Activated naive CD4-positive, alpha-beta T cell treated with anti-CD3 and anti-CD28 coated beads for 36 hours (primary cell): ENCODE results near the gene EHMT1. TPM values are rescaled to one million over a fixed set of nuclear protein-coding genes. Genes with fewer than 3 reads are reported as not detected.
A peak's percentile ranks its signal among the peaks of the same experiment; 100 is the strongest.

ENCODE experiments used
- CTCF ChIA-PET: fragments of 350-600 bp; sonication (Branson Sonifier 250); formaldehyde crosslinking; loops from one replicate; lab custom pipeline; 2021; ENCODE audit warnings: antibody characterized with exemption; lab: Charles Lee
- DNase-seq: peaks from one replicate; pipeline ENCODE4 v3.0.0-alpha.2; 2020
- H3K27ac Mint-ChIP-seq: one replicate; pipeline ENCODE4 v1.8.0; 2021; ENCODE audit warnings: mild to moderate bottlenecking, mixed read lengths
- H3K27me3 Mint-ChIP-seq: one replicate; pipeline ENCODE4 v1.8.0; 2021; ENCODE audit warnings: low read depth, mixed read lengths
- H3K36me3 Mint-ChIP-seq: one replicate; pipeline ENCODE4 v1.8.0; 2021; ENCODE audit warnings: low read depth, mixed read lengths
- H3K4me1 Mint-ChIP-seq: one replicate; pipeline ENCODE4 v1.8.0; 2021; ENCODE audit warnings: low read depth, mixed read lengths
- H3K4me3 Mint-ChIP-seq: one replicate; pipeline ENCODE4 v1.8.0; 2021; ENCODE audit warnings: mild to moderate bottlenecking, moderate library complexity, mixed read lengths
- H3K9me3 Mint-ChIP-seq: one replicate; pipeline ENCODE4 v1.8.0; 2021; ENCODE audit warnings: mixed read lengths
- intact Hi-C: fragments of 100-400 bp; cut with micrococcal nuclease; formaldehyde crosslinking; loops from one replicate; pipeline ENCODE4 v1.15.1; 2023
- total RNA-seq, 2 experiments: library from RNA; stranded (reverse); gene quantifications; one replicate each; pipeline ENCODE4 v1.2.3, GENCODE V29; 2021

The EHMT1 gene
- total RNA-seq, 2 experiments from 2014 or later, result 57.9 to 59.0 TPM

GRCh38 chr9:137751616-137752015, 132.8 kb downstream of the EHMT1 start:
- no peaks in the 10 kb centered on the region for H3K27me3 Mint-ChIP-seq
- H3K9me3 Mint-ChIP-seq, result peaks cover 8% of the 10 kb centered on the region
- intact Hi-C loops, result no loop called here
- CTCF ChIA-PET, result no interaction called here
- H3K27ac Mint-ChIP-seq, result no peak overlapping the region
- no peak overlapping the region for H3K4me3 Mint-ChIP-seq
- DNase-seq, result no peak
- peaks cover 38% of the 10 kb centered on the region for H3K36me3 Mint-ChIP-seq
- H3K4me1 Mint-ChIP-seq, result no peaks in the 10 kb centered on the region

GRCh38 chr9:137752426-137752825, 133.6 kb downstream of the EHMT1 start:
- Mint-ChIP-seq H3K27ac (no peak overlapping the region), H3K9me3 (peaks cover 8% of the 10 kb centered on the region), H3K4me1 (peaks cover 6% of the 10 kb centered on the region), H3K27me3 (no peaks in the 10 kb centered on the region), H3K4me3 (no peak overlapping the region), H3K36me3 (peaks cover 42% of the 10 kb centered on the region)
- no peak for DNase-seq
- intact Hi-C loops, result no loop called here
- CTCF ChIA-PET, result no interaction called here

GRCh38 chr9:137753192-137753765, 134.5 kb downstream of the EHMT1 start:
- no peak overlapping the region for H3K4me3 Mint-ChIP-seq
- H3K27ac Mint-ChIP-seq, result no peak overlapping the region
- intact Hi-C loops, result no loop called here
- peaks cover 8% of the 10 kb centered on the region for H3K9me3 Mint-ChIP-seq
- no peak for DNase-seq
- CTCF ChIA-PET, result no interaction called here
- peaks cover 13% of the 10 kb centered on the region for H3K4me1 Mint-ChIP-seq
- H3K27me3 Mint-ChIP-seq, result no peaks in the 10 kb centered on the region
- H3K36me3 Mint-ChIP-seq, result peaks cover 48% of the 10 kb centered on the region

GRCh38 chr9:137755261-137755927, 136.6 kb downstream of the EHMT1 start:
- H3K36me3 Mint-ChIP-seq, result peaks cover 60% of the 10 kb centered on the region
- CTCF ChIA-PET, result no interaction called here
- intact Hi-C loops, result no loop called here
- no peak overlapping the region for H3K27ac Mint-ChIP-seq
- H3K27me3 Mint-ChIP-seq, result no peaks in the 10 kb centered on the region
- H3K4me3 Mint-ChIP-seq, result no peak overlapping the region
- peaks cover 21% of the 10 kb centered on the region for H3K4me1 Mint-ChIP-seq
- H3K9me3 Mint-ChIP-seq, result peaks cover 8% of the 10 kb centered on the region
- no peak for DNase-seq

- H3K27ac Mint-ChIP-seq, result peak overlapping the region; percentile 15
Observed at GRCh38 chr9:137756045-137756744, 137.4 kb downstream of the EHMT1 start.

GRCh38 chr9:137757139-137757538, 138.3 kb downstream of the EHMT1 start:
- H3K36me3 Mint-ChIP-seq, result peaks cover 56% of the 10 kb centered on the region
- DNase-seq, result no peak
- H3K4me1 Mint-ChIP-seq, result peaks cover 34% of the 10 kb centered on the region
- H3K27me3 Mint-ChIP-seq, result no peaks in the 10 kb centered on the region
- CTCF ChIA-PET, result no interaction called here
- no peak overlapping the region for H3K4me3 Mint-ChIP-seq
- peaks cover 8% of the 10 kb centered on the region for H3K9me3 Mint-ChIP-seq
- intact Hi-C loops, result no loop called here
- peak overlapping the region; percentile 13 for H3K27ac Mint-ChIP-seq

More at GRCh38 chr9:137756045-137756744, 137.4 kb downstream of the EHMT1 start:
- H3K9me3 Mint-ChIP-seq, result peaks cover 8% of the 10 kb centered on the region
- no peak for DNase-seq
- H3K4me1 Mint-ChIP-seq, result peaks cover 28% of the 10 kb centered on the region
- H3K36me3 Mint-ChIP-seq, result peaks cover 57% of the 10 kb centered on the region
- CTCF ChIA-PET, result no interaction called here
- no peak overlapping the region for H3K4me3 Mint-ChIP-seq
- no peaks in the 10 kb centered on the region for H3K27me3 Mint-ChIP-seq
- intact Hi-C loops, result no loop called here

- peak overlapping the region; percentile 67 for H3K27ac Mint-ChIP-seq
- intact Hi-C loops, result no loop called here
Observed at GRCh38 chr9:137757613-137758029, 138.8 kb downstream of the EHMT1 start.

GRCh38 chr9:137758067-137758466, 139.3 kb downstream of the EHMT1 start:
- CTCF ChIA-PET, result interaction anchor here (0.5 to 1.0 kb wide), 2 partner anchors 85 to 123 kb away, joined by 4 to 5 read pairs; no protein-coding TSS in a partner anchor
- Mint-ChIP-seq H3K27me3 (no peaks in the 10 kb centered on the region), H3K27ac (peak overlapping the region; percentile 67), H3K9me3 (peaks cover 8% of the 10 kb centered on the region), H3K4me1 (peaks cover 40% of the 10 kb centered on the region), H3K36me3 (peaks cover 53% of the 10 kb centered on the region), H3K4me3 (no peak overlapping the region)
- intact Hi-C loops, result no loop called here
- no peak for DNase-seq

More at GRCh38 chr9:137757613-137758029, 138.8 kb downstream of the EHMT1 start:
- peaks cover 54% of the 10 kb centered on the region for H3K36me3 Mint-ChIP-seq
- H3K9me3 Mint-ChIP-seq, result peaks cover 8% of the 10 kb centered on the region
- peak; percentile 42 for DNase-seq
- no peaks in the 10 kb centered on the region for H3K27me3 Mint-ChIP-seq
- CTCF ChIA-PET, result interaction anchor here (0.5 kb wide), 1 partner anchor 123 kb away, joined by 4 read pairs; no protein-coding TSS in a partner anchor
- no peak overlapping the region for H3K4me3 Mint-ChIP-seq
- peaks cover 39% of the 10 kb centered on the region for H3K4me1 Mint-ChIP-seq

GRCh38 chr9:137759117-137759516, 140.3 kb downstream of the EHMT1 start:
- H3K27ac Mint-ChIP-seq, result peak overlapping the region; percentile 84

GRCh38 chr9:137759649-137760321, 141.0 kb downstream of the EHMT1 start:
- H3K4me3 Mint-ChIP-seq, result no peak overlapping the region
- H3K4me1 Mint-ChIP-seq, result peaks cover 40% of the 10 kb centered on the region
- H3K27me3 Mint-ChIP-seq, result no peaks in the 10 kb centered on the region
- H3K36me3 Mint-ChIP-seq, result peaks cover 48% of the 10 kb centered on the region
- CTCF ChIA-PET, result interaction anchor here (1.3 kb wide), 1 partner anchor 38 kb away, joined by 3 read pairs; no protein-coding TSS in a partner anchor
- peaks cover 8% of the 10 kb centered on the region for H3K9me3 Mint-ChIP-seq
- intact Hi-C loops, result no loop called here
- no peak for DNase-seq
- H3K27ac Mint-ChIP-seq, result peak overlapping the region; percentile 84

More at GRCh38 chr9:137759117-137759516, 140.3 kb downstream of the EHMT1 start:
- no peak for DNase-seq
- Mint-ChIP-seq H3K36me3 (peaks cover 47% of the 10 kb centered on the region), H3K9me3 (peaks cover 8% of the 10 kb centered on the region), H3K4me1 (peaks cover 40% of the 10 kb centered on the region), H3K4me3 (no peak overlapping the region), H3K27me3 (no peaks in the 10 kb centered on the region)
- intact Hi-C loops, result no loop called here
- CTCF ChIA-PET, result interaction anchor here (1.3 kb wide), 1 partner anchor 38 kb away, joined by 3 read pairs; no protein-coding TSS in a partner anchor

- intact Hi-C loops, result no loop called here
- no peak for DNase-seq
- Mint-ChIP-seq H3K27ac (peak overlapping the region; percentile 84), H3K36me3 (peaks cover 45% of the 10 kb centered on the region), H3K4me3 (no peak overlapping the region), H3K9me3 (peaks cover 2% of the 10 kb centered on the region), H3K27me3 (no peaks in the 10 kb centered on the region), H3K4me1 (peaks cover 40% of the 10 kb centered on the region)
- CTCF ChIA-PET, result no interaction called here
Observed at GRCh38 chr9:137760426-137760825, 141.6 kb downstream of the EHMT1 start.

GRCh38 chr9:137761032-137761431, 142.2 kb downstream of the EHMT1 start:
- peaks cover 45% of the 10 kb centered on the region for H3K36me3 Mint-ChIP-seq
- CTCF ChIA-PET, result interaction anchor here (0.6 kb wide), 1 partner anchor 54 kb away, joined by 3 read pairs; no protein-coding TSS in a partner anchor
- H3K27ac Mint-ChIP-seq, result peak overlapping the region; percentile 84
- H3K4me3 Mint-ChIP-seq, result no peak overlapping the region
- H3K4me1 Mint-ChIP-seq, result peaks cover 40% of the 10 kb centered on the region
- no peaks in the 10 kb centered on the region for H3K9me3 Mint-ChIP-seq
- no peaks in the 10 kb centered on the region for H3K27me3 Mint-ChIP-seq
- intact Hi-C loops, result loop anchor here (1.0 kb wide), 1 partner anchor 39 kb away; no protein-coding TSS in a partner anchor
- DNase-seq, result peak; percentile 63
